Fibroblast of pulmonary artery (primary cell): ENCODE measurements around the gene ITGB4.
A peak's percentile ranks its signal among the peaks of the same experiment; 100 is the strongest.

Experiments used
- DNase-seq: peaks from one replicate; pipeline ENCODE4 v3.0.0-alpha.2; 2010; ENCODE audit warnings: low read depth
- H3K4me3 ChIP-seq: replicated peaks from 2 replicates; pipeline ENCODE4 v1.5.1; 2011; ENCODE audit warnings: low read depth, mild to moderate bottlenecking, control low read depth, low read length, moderate library complexity
- TF ChIP-seq, protein P1 (sequence below): IDR thresholded peaks from 2 replicates; pipeline ENCODE4 v1.5.1; 2011; ENCODE audit warnings: mild to moderate bottlenecking, control low read depth, low read length, inconsistent platforms; ENCODE audit errors: missing control alignments

ITGB4 gene

DNA sequence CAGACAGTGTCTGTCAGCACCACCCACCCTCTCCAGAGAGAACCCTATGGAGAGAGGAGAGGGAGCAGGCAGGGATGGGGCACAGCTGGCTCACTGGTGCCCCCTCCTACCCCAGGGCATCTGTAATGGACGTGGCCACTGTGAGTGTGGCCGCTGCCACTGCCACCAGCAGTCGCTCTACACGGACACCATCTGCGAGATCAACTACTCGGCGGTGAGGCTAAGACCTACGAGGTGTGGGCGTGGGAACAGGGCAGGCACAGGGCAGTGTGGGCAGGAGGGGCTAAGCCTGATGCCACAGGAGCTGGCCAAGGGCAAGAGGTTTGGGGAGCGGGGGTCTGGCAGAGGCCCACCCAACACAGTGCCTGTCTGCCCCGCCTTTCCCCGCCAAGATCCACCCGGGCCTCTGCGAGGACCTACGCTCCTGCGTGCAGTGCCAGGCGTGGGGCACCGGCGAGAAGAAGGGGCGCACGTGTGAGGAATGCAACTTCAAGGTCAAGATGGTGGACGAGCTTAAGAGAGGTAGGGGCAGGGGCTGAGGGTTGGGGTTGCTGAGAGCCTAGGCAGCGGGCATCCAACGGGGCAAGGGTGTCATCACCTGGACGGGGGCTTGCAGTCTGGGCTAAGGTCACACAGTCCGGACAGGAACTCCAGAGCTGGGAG lies 15.0 kb downstream of the ITGB4 start:
- DNase-seq, result no peak
- no peak overlapping the region for H3K4me3 ChIP-seq
- TF ChIP-seq, protein P1, sequence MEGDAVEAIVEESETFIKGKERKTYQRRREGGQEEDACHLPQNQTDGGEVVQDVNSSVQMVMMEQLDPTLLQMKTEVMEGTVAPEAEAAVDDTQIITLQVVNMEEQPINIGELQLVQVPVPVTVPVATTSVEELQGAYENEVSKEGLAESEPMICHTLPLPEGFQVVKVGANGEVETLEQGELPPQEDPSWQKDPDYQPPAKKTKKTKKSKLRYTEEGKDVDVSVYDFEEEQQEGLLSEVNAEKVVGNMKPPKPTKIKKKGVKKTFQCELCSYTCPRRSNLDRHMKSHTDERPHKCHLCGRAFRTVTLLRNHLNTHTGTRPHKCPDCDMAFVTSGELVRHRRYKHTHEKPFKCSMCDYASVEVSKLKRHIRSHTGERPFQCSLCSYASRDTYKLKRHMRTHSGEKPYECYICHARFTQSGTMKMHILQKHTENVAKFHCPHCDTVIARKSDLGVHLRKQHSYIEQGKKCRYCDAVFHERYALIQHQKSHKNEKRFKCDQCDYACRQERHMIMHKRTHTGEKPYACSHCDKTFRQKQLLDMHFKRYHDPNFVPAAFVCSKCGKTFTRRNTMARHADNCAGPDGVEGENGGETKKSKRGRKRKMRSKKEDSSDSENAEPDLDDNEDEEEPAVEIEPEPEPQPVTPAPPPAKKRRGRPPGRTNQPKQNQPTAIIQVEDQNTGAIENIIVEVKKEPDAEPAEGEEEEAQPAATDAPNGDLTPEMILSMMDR, result no peak

DNA sequence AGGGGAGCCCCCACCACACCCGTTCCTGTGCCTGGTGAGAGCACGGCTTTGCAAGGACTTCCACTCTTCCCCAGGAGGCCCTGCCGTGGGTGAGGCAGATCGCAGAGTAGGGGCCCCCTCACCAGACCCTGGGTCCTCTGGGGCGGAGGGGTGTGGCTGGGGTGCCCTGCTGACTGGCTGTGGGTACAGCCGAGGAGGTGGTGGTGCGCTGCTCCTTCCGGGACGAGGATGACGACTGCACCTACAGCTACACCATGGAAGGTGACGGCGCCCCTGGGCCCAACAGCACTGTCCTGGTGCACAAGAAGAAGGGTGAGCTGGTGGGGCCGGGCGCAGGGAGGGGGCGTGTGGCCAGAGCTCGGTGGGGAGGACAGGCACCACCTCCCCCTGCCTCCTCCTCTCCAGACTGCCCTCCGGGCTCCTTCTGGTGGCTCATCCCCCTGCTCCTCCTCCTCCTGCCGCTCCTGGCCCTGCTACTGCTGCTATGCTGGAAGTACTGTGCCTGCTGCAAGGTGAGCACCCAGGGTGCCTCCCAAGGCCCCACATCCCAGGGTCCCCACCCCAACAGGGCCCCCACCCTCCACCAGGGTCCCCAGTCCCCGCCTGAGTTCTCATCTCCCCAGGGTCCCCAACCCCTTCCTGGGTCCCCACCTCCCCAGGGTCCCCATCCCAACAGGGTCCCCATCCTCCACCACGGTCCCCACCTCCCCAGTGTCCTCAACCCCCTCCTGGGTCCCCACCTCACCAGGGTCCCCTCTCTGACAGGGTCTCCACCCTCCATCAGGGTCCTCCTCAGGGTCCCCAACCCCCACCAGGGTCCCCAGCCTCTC lies 16.1 kb downstream of the ITGB4 start:
- TF ChIP-seq, protein P1, result no peak
- no peak overlapping the region for H3K4me3 ChIP-seq
- DNase-seq, result no peak

DNA sequence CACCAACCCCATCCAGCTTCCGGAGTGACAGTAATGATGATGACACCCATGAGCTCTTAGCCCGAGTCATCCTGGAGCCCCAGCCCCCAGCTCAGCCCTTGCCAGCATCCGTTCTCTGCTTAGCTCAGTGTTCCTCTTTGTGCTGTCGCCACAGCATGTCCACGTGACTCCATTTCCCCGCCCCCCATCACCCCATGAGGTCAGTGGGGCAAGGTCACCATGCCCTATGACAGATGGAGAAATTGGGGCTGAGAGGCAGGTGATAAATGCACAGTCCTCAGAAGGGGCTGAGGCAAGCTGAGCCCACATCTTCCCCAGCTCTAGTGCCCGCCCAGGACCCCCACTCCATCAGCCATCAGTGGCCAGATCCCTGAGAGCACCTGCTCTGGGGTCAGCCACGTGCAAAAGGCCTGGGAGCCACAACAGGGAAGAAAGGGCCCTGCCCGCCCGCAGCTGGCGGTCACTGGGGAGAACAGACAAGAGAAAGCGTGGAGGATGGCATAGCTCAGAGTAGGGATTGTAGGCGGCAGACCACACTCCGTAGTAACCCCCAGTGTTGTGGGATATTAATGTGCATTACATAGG lies 17.1 kb downstream of the ITGB4 start:
- no peak overlapping the region for H3K4me3 ChIP-seq
- peak; percentile 26 for DNase-seq

DNA sequence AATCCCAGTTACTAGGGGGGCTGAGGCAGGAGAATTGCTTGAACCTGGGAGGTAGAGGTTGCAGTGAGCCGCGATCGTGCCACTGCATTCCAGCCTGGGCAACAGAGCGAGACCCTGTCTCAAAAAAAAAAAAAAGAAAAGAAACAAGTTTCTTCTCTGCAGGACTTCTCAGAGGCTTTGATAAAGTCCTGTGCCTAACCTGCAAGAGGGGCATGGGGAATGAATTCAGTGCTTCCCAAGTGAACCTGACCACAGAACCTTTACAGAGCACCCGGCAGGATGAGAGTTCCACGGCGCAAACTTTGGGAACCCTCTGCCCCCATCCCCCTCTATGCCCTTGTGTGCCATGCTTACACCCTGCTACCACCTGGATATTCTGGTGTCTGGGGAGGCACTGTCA lies 17.9 kb downstream of the ITGB4 start:
- no peak overlapping the region for H3K4me3 ChIP-seq
- no peak for DNase-seq
- TF ChIP-seq, protein P1, result no peak

More for the DNA sequence above, 17.1 kb downstream of the ITGB4 start:
- TF ChIP-seq, protein P1, result no peak

DNA sequence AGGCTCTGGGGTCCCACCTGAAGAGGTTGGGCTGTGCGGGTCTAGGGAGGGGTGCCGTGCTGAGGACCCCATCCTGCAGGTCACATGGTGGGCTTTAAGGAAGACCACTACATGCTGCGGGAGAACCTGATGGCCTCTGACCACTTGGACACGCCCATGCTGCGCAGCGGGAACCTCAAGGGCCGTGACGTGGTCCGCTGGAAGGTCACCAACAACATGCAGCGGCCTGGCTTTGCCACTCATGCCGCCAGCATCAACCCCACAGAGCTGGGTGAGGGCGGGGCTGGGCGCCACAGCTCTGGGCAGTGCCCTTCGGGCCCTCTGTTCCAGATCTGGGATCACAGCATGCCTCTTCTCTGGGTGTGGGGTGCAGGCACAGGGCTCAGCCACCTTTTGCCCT lies 18.5 kb downstream of the ITGB4 start:
- no peak for DNase-seq
- H3K4me3 ChIP-seq, result no peak overlapping the region
- TF ChIP-seq, protein P1, result no peak

DNA sequence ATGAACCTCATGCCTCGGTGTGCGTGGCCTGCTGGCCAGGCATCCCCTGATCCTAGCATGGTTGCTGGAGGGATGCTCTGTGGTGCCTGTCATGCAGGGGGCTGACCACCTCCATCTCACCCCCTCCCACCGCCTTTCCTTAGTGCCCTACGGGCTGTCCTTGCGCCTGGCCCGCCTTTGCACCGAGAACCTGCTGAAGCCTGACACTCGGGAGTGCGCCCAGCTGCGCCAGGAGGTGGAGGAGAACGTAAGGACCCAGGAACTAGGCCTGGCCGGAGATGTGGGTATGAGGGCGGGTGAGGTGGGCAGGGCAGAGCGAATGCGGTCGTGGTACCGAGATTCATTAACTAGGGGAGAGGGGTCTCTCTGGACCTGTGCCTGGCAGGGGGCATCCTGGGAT lies 19.0 kb downstream of the ITGB4 start:
- no peak for DNase-seq
- TF ChIP-seq, protein P1, result no peak
- no peak overlapping the region for H3K4me3 ChIP-seq
